SK-N-SH treated with all-trans-retinoic acid at 6 μM for 48 hours (cell line): ENCODE data around the gene MIOX.

Experiments
- GLIS3 ChIP-seq: fragments of 250-450 bp; sonication (Bioruptor Pico); IDR thresholded peaks from 2 replicates; pipeline ENCODE4 v1.5.0; 2020; ENCODE audit warnings: mild to moderate bottlenecking, moderate library complexity
- OSR1 ChIP-seq: fragments of 250-450 bp; sonication (Bioruptor Pico); IDR thresholded peaks from 2 replicates; pipeline ENCODE4 v1.8.0; 2022; ENCODE audit warnings: moderate library complexity, mild to moderate bottlenecking, inconsistent platforms
- PPARA ChIP-seq: fragments of 250-450 bp; sonication (Bioruptor Pico); IDR thresholded peaks from 2 replicates; pipeline ENCODE4 v1.5.0; 2020; ENCODE audit warnings: mild to moderate bottlenecking, borderline replicate concordance
- ZC3H10 ChIP-seq: fragments of 250-450 bp; sonication (Bioruptor Pico); IDR thresholded peaks from 2 replicates; pipeline ENCODE4 v1.5.1; 2021; ENCODE audit warnings: mild to moderate bottlenecking, moderate library complexity
- ZFP30 ChIP-seq: fragments of 450-650 bp; formaldehyde crosslinking; IDR thresholded peaks from 2 replicates; pipeline ENCODE4 v1.5.0; 2022; ENCODE audit warnings: mild to moderate bottlenecking, moderate library complexity
- ZNF8 ChIP-seq: fragments of 450-650 bp; formaldehyde crosslinking; IDR thresholded peaks from 2 replicates; pipeline ENCODE4 v1.5.0; 2020; ENCODE audit warnings: mild to moderate bottlenecking, moderate library complexity
- TF ChIP-seq, protein P1 (sequence below): fragments of 250-450 bp; sonication (Bioruptor Pico); IDR thresholded peaks from 2 replicates; pipeline ENCODE4 v1.8.0; 2021; ENCODE audit warnings: low read depth, mild to moderate bottlenecking, moderate library complexity, borderline replicate concordance
- TF ChIP-seq, protein P2 (sequence below): fragments of 250-450 bp; sonication (Bioruptor Pico); IDR thresholded peaks from 2 replicates; pipeline ENCODE4 v1.5.1; 2021; ENCODE audit warnings: mild to moderate bottlenecking, moderate library complexity
- TF ChIP-seq, protein P3 (sequence below): fragments of 250-450 bp; sonication (Bioruptor Pico); IDR thresholded peaks from 2 replicates; pipeline ENCODE4 v1.8.0; 2020; ENCODE audit warnings: mild to moderate bottlenecking, moderate library complexity, borderline replicate concordance

DNA sequence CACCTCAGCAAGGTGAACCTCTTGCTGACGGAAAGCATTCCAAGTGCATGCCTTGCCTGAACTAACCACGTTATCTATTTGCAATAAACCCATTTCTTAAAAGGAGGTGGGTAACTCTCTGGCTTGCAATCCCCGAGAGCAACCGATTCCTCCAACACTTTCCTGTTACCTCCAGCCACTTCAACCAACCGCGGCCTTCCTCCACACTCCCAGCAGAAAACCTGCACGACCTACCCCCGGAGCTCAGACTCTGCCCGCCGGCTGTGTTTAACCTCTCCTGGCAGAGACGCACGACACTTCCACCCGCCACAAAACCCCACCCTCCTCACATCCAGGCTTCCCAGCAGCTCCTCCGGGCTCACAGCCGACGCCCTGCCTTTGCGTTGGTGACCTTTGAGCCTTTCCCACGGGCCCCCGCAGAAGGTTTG, 38.0 kb downstream of the MIOX start:
- TF ChIP-seq ZC3H10 (no peak), PPARA (CRISPR knock-in tag) (no peak), ZFP30 (CRISPR knock-in tag) (no peak), GLIS3 (no peak), OSR1 (CRISPR knock-in tag) (no peak), ZNF8 (CRISPR knock-in tag) (no peak)
- TF ChIP-seq, protein P1, sequence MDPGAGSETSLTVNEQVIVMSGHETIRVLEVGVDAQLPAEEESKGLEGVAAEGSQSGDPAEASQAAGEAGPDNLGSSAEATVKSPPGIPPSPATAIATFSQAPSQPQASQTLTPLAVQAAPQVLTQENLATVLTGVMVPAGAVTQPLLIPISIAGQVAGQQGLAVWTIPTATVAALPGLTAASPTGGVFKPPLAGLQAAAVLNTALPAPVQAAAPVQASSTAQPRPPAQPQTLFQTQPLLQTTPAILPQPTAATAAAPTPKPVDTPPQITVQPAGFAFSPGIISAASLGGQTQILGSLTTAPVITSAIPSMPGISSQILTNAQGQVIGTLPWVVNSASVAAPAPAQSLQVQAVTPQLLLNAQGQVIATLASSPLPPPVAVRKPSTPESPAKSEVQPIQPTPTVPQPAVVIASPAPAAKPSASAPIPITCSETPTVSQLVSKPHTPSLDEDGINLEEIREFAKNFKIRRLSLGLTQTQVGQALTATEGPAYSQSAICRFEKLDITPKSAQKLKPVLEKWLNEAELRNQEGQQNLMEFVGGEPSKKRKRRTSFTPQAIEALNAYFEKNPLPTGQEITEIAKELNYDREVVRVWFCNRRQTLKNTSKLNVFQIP (CRISPR knock-in tag): no peak
- TF ChIP-seq, protein P2, sequence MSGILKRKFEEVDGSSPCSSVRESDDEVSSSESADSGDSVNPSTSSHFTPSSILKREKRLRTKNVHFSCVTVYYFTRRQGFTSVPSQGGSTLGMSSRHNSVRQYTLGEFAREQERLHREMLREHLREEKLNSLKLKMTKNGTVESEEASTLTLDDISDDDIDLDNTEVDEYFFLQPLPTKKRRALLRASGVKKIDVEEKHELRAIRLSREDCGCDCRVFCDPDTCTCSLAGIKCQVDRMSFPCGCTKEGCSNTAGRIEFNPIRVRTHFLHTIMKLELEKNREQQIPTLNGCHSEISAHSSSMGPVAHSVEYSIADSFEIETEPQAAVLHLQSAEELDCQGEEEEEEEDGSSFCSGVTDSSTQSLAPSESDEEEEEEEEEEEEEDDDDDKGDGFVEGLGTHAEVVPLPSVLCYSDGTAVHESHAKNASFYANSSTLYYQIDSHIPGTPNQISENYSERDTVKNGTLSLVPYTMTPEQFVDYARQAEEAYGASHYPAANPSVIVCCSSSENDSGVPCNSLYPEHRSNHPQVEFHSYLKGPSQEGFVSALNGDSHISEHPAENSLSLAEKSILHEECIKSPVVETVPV (CRISPR knock-in tag): no peak
- TF ChIP-seq, protein P3, sequence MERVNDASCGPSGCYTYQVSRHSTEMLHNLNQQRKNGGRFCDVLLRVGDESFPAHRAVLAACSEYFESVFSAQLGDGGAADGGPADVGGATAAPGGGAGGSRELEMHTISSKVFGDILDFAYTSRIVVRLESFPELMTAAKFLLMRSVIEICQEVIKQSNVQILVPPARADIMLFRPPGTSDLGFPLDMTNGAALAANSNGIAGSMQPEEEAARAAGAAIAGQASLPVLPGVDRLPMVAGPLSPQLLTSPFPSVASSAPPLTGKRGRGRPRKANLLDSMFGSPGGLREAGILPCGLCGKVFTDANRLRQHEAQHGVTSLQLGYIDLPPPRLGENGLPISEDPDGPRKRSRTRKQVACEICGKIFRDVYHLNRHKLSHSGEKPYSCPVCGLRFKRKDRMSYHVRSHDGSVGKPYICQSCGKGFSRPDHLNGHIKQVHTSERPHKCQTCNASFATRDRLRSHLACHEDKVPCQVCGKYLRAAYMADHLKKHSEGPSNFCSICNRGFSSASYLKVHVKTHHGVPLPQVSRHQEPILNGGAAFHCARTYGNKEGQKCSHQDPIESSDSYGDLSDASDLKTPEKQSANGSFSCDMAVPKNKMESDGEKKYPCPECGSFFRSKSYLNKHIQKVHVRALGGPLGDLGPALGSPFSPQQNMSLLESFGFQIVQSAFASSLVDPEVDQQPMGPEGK (CRISPR knock-in tag): no peak
